Suppressor macrophage treated with lipopolysaccharide for 4 hours (primary cell): ENCODE data around the gene KCNK13.
A peak's percentile ranks its signal among the peaks of the same experiment; 100 is the strongest.
"Not testable (repeated sequence)": the region's sequence is repeated elsewhere in the genome, so short reads cannot be mapped to it uniquely, and the experiment has no call there.

Experiments
- DNase-seq: peaks from one replicate; pipeline ENCODE4 v3.0.0-alpha.2; 2020

KCNK13 gene

GRCh38 chr14:90062127-90062794 is 467 bp downstream of the KCNK13 start:
- peak; percentile 25 for DNase-seq

- peak; percentile 80 for DNase-seq
Observed at GRCh38 chr14:90062822-90063539, 1.2 kb downstream of the KCNK13 start.

- DNase-seq: no peak
Observed at GRCh38 chr14:90072350-90072749, 10.6 kb downstream of the KCNK13 start.

- DNase-seq: peak; percentile 59
Observed at GRCh38 chr14:90079576-90079975, 17.8 kb downstream of the KCNK13 start.

GRCh38 chr14:90087433-90087832 is 25.6 kb downstream of the KCNK13 start:
- DNase-seq: peak; percentile 96

- no peak for DNase-seq
Observed at GRCh38 chr14:90088176-90088575, 26.4 kb downstream of the KCNK13 start.

GRCh38 chr14:90089486-90089885 is 27.7 kb downstream of the KCNK13 start:
- not testable (repeated sequence) for DNase-seq

GRCh38 chr14:90091393-90091792 is 29.6 kb downstream of the KCNK13 start:
- DNase-seq: no peak

GRCh38 chr14:90093942-90094595 is 32.3 kb downstream of the KCNK13 start:
- peak; percentile 72 for DNase-seq

GRCh38 chr14:90095096-90095495 is 33.3 kb downstream of the KCNK13 start:
- DNase-seq: no peak

GRCh38 chr14:90096566-90096965 is 34.8 kb downstream of the KCNK13 start:
- peak; percentile 29 for DNase-seq

GRCh38 chr14:90103808-90104207 is 42.0 kb downstream of the KCNK13 start:
- DNase-seq: no peak

- no peak for DNase-seq
Observed at GRCh38 chr14:90105756-90106155, 44.0 kb downstream of the KCNK13 start.

GRCh38 chr14:90107789-90108188 is 46.0 kb downstream of the KCNK13 start:
- peak; percentile 15 for DNase-seq

GRCh38 chr14:90109858-90110257 is 48.1 kb downstream of the KCNK13 start:
- DNase-seq: no peak

- peak; percentile 18 for DNase-seq
Observed at GRCh38 chr14:90111895-90112534, 50.2 kb downstream of the KCNK13 start.

GRCh38 chr14:90114554-90114953 is 52.8 kb downstream of the KCNK13 start:
- no peak for DNase-seq

- DNase-seq: no peak
Observed at GRCh38 chr14:90115780-90116179, 54.0 kb downstream of the KCNK13 start.

GRCh38 chr14:90116444-90116843 is 54.6 kb downstream of the KCNK13 start:
- no peak for DNase-seq

GRCh38 chr14:90118027-90118426 is 56.2 kb downstream of the KCNK13 start:
- DNase-seq: no peak

GRCh38 chr14:90126260-90126659 is 64.5 kb downstream of the KCNK13 start:
- no peak for DNase-seq

- no peak for DNase-seq
Observed at GRCh38 chr14:90132821-90133570, 71.2 kb downstream of the KCNK13 start.

GRCh38 chr14:90136904-90137303 is 75.1 kb downstream of the KCNK13 start:
- no peak for DNase-seq
